Activated CD4-positive, alpha-beta T cell treated with anti-CD3 and anti-CD28 coated beads for 1 hour (primary cell): ENCODE data around the gene SRP72.
"Not testable (repeated sequence)": the region's sequence is repeated elsewhere in the genome, so short reads cannot be mapped to it uniquely, and the experiment has no call there.

ENCODE experiments used
- DNase-seq: peaks from one replicate; pipeline ENCODE4 v3.0.0-alpha.2; 2020

The SRP72 gene

GRCh38 chr4:56466296-56466761 lies 1.1 kb upstream of the SRP72 start:
- DNase-seq: not testable (repeated sequence)

GRCh38 chr4:56466910-56467283 lies 520 bp upstream of the SRP72 start:
- DNase-seq: no peak

GRCh38 chr4:56468097-56468422 lies 643 bp downstream of the SRP72 start:
- no peak for DNase-seq

- no peak for DNase-seq
These were observed 2.2 kb downstream of the SRP72 start for GRCh38 chr4:56469489-56470210.

GRCh38 chr4:56475917-56476316 lies 8.5 kb downstream of the SRP72 start:
- DNase-seq: no peak

- no peak for DNase-seq
These were observed 9.8 kb downstream of the SRP72 start for GRCh38 chr4:56477192-56477702.

- no peak for DNase-seq
These were observed 13.3 kb downstream of the SRP72 start for GRCh38 chr4:56480691-56481090.

- DNase-seq: no peak
These were observed 28.8 kb downstream of the SRP72 start for GRCh38 chr4:56496241-56496640.

- peak; percentile 53 for DNase-seq
These were observed 38.1 kb downstream of the SRP72 start, which contains the start of gene ARL9 for GRCh38 chr4:56505269-56506130. ARL9 (plus strand) TSS chr4:56505791; CDS start chr4:56505863, 72 bp downstream.

GRCh38 chr4:56511098-56511497 lies 43.7 kb downstream of the SRP72 start:
- DNase-seq: no peak

GRCh38 chr4:56512166-56512565 lies 44.7 kb downstream of the SRP72 start:
- no peak for DNase-seq

- no peak for DNase-seq
These were observed 46.1 kb downstream of the SRP72 start for GRCh38 chr4:56513517-56513916.

GRCh38 chr4:56530269-56531148 lies 63.1 kb downstream of the SRP72 start:
- peak; percentile 67 for DNase-seq

GRCh38 chr4:56531149-56531770 lies 63.8 kb downstream of the SRP72 start:
- DNase-seq: no peak

GRCh38 chr4:56531823-56532222 lies 64.4 kb downstream of the SRP72 start:
- no peak for DNase-seq

GRCh38 chr4:56532239-56532638 lies 64.8 kb downstream of the SRP72 start:
- DNase-seq: no peak

GRCh38 chr4:56535915-56536314 lies 68.5 kb downstream of the SRP72 start:
- no peak for DNase-seq

GRCh38 chr4:56537147-56537546 lies 69.7 kb downstream of the SRP72 start:
- no peak for DNase-seq

GRCh38 chr4:56540826-56541225 lies 73.4 kb downstream of the SRP72 start:
- DNase-seq: no peak

GRCh38 chr4:56544573-56545131 lies 77.2 kb downstream of the SRP72 start:
- peak; percentile 78 for DNase-seq

- no peak for DNase-seq
These were observed 83.2 kb downstream of the SRP72 start for GRCh38 chr4:56550642-56551041.

- DNase-seq: no peak
These were observed 84.1 kb downstream of the SRP72 start for GRCh38 chr4:56551516-56551915.
